Dendritic cell treated with granulocyte-macrophage colony-stimulating factor and Interleukin-4, amounts not matched to agents 40 ng/mL and 50 ng/mL, for 4 days (primary cell): ENCODE measurements around the gene COL8A2.

Experiments used
- H3K27ac Mint-ChIP-seq: one replicate; pipeline ENCODE4 v1.8.0; 2022; ENCODE audit warnings: mild to moderate bottlenecking, mixed read lengths
- H3K27me3 Mint-ChIP-seq: one replicate; pipeline ENCODE4 v1.8.0; 2022; ENCODE audit warnings: mild to moderate bottlenecking, mixed read lengths
- H3K36me3 Mint-ChIP-seq: one replicate; pipeline ENCODE4 v1.8.0; 2022; ENCODE audit warnings: low read depth, mixed read lengths
- H3K4me1 Mint-ChIP-seq: one replicate; pipeline ENCODE4 v1.8.0; 2022; ENCODE audit warnings: low read depth, mixed read lengths
- H3K4me3 Mint-ChIP-seq: one replicate; pipeline ENCODE4 v1.8.0; 2022; ENCODE audit warnings: mild to moderate bottlenecking, moderate library complexity, mixed read lengths
- H3K9me3 Mint-ChIP-seq: one replicate; pipeline ENCODE4 v1.8.0; 2022; ENCODE audit warnings: mixed read lengths
- intact Hi-C: fragments of 100-400 bp; cut with micrococcal nuclease; formaldehyde crosslinking; loops from one replicate; pipeline ENCODE4 v1.15.0; 2022

The COL8A2 gene

GRCh38 chr1:36125129-36125991 lies at the start of gene COL8A2:
TSS of gene COL8A2 (minus strand) at chr1:36125222. CDS start at chr1:36100242, 24,980 bp downstream.
- Mint-ChIP-seq H3K27me3 (peaks cover 18% of the 10 kb centered on the region), H3K9me3 (no peaks in the 10 kb centered on the region), H3K36me3 (no peaks in the 10 kb centered on the region), H3K27ac (peak within 1 kb of the TSS; percentile 80), H3K4me3 (peak within 1 kb of the TSS; percentile 54), H3K4me1 (peaks cover 66% of the 10 kb centered on the region)
- intact Hi-C loops, result no loop called here

- Mint-ChIP-seq H3K27me3 (no peaks in the 10 kb centered on the region), H3K36me3 (peaks cover 100% of the 10 kb centered on the region), H3K27ac (no peak overlapping the region), H3K4me3 (no peak overlapping the region), H3K9me3 (no peaks in the 10 kb centered on the region), H3K4me1 (peaks cover 16% of the 10 kb centered on the region)
- intact Hi-C loops, result no loop called here
These were observed 49.7 kb upstream of the COL8A2 start for GRCh38 chr1:36174713-36175112.

DNA sequence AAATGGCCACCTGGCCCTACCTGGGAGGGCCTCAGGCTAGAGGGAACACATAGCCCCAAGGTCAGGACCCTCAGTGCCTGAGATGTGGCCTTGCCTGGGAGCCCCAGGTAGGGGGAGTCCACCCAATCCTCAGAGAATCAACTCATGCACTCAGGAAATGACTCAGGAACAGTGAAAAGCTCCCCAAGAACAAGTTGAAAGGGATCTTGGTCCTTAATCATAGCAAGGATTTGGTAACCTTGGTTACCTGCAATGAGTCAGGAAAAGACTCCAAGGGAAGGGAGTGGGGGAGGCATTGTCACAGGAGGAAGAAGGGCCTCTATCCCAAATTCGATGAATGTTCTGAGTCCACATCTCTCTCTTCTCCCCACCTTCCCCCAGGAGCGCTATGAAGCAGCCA lies 48.0 kb upstream of the COL8A2 start:
- peaks cover 25% of the 10 kb centered on the region for H3K4me1 Mint-ChIP-seq
- H3K9me3 Mint-ChIP-seq, result no peaks in the 10 kb centered on the region
- intact Hi-C loops, result no loop called here
- H3K4me3 Mint-ChIP-seq, result no peak overlapping the region
- peaks cover 97% of the 10 kb centered on the region for H3K36me3 Mint-ChIP-seq
- no peak overlapping the region for H3K27ac Mint-ChIP-seq
- H3K27me3 Mint-ChIP-seq, result no peaks in the 10 kb centered on the region

DNA sequence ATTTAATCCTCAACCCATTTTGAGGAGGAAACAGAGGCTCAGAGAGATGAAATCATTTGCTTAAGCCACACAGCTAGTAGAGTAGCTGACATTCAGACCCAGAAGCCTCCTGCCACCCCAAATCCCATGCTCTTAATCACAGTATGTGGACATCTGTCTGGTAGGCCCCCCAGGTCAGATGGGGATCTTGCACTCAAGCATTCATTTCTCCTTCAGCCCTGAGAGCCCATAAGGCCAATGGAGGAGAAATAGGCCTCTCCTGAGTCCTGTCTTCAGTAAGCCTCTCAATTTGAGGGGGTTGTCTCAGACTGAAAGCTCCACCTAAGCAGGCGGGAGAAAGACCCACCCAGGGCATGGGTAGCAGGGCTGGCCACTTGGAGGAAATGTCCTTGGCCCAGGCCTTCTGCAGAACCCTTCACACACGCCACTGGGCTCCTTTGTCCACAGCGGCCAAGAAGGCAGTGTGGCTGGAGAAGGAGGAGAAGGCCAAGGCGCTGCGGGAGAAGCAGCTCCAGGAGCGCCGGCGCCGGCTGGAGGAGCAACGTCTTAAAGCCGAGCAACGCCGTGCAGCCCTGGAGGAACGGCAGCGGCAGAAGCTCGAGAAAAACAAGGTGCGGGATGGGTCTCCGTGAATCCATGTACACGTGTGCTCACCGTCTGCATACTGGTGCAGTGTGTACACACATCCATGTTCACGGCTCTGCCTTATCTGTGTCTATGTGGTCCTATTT lies 47.2 kb upstream of the COL8A2 start:
- Mint-ChIP-seq H3K36me3 (peaks cover 97% of the 10 kb centered on the region), H3K4me3 (no peak overlapping the region), H3K27ac (no peak overlapping the region), H3K4me1 (peaks cover 33% of the 10 kb centered on the region), H3K27me3 (no peaks in the 10 kb centered on the region), H3K9me3 (no peaks in the 10 kb centered on the region)
- intact Hi-C loops, result no loop called here

GRCh38 chr1:36170643-36171412 lies 45.8 kb upstream of the COL8A2 start:
- peaks cover 97% of the 10 kb centered on the region for H3K36me3 Mint-ChIP-seq
- intact Hi-C loops, result no loop called here
- peaks cover 42% of the 10 kb centered on the region for H3K4me1 Mint-ChIP-seq
- H3K9me3 Mint-ChIP-seq, result no peaks in the 10 kb centered on the region
- no peaks in the 10 kb centered on the region for H3K27me3 Mint-ChIP-seq
- no peak overlapping the region for H3K4me3 Mint-ChIP-seq
- no peak overlapping the region for H3K27ac Mint-ChIP-seq

DNA sequence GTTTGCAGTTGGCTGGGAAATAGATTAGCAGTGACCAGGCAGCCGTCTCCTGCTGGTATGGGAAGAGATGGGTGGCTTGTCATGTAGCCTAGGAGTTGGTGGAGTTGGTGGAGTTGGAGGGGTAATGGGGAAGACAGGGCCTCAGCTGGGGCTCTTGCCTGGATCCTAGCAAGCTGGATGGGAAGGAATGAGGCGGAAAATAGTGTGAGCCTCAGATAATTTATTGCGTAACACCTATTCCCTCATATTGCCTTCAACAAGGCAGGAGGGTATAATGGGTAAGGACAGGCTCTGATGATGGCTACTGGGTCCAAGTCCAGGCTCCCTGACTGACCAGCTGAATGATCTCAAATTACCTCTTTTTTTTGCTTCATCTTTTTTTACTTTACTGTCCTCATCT lies 43.5 kb upstream of the COL8A2 start:
- intact Hi-C loops, result no loop called here
- H3K4me3 Mint-ChIP-seq, result no peak overlapping the region
- peaks cover 47% of the 10 kb centered on the region for H3K4me1 Mint-ChIP-seq
- H3K27ac Mint-ChIP-seq, result peak overlapping the region; percentile 19
- no peaks in the 10 kb centered on the region for H3K27me3 Mint-ChIP-seq
- peaks cover 8% of the 10 kb centered on the region for H3K9me3 Mint-ChIP-seq
- H3K36me3 Mint-ChIP-seq, result peaks cover 85% of the 10 kb centered on the region

DNA sequence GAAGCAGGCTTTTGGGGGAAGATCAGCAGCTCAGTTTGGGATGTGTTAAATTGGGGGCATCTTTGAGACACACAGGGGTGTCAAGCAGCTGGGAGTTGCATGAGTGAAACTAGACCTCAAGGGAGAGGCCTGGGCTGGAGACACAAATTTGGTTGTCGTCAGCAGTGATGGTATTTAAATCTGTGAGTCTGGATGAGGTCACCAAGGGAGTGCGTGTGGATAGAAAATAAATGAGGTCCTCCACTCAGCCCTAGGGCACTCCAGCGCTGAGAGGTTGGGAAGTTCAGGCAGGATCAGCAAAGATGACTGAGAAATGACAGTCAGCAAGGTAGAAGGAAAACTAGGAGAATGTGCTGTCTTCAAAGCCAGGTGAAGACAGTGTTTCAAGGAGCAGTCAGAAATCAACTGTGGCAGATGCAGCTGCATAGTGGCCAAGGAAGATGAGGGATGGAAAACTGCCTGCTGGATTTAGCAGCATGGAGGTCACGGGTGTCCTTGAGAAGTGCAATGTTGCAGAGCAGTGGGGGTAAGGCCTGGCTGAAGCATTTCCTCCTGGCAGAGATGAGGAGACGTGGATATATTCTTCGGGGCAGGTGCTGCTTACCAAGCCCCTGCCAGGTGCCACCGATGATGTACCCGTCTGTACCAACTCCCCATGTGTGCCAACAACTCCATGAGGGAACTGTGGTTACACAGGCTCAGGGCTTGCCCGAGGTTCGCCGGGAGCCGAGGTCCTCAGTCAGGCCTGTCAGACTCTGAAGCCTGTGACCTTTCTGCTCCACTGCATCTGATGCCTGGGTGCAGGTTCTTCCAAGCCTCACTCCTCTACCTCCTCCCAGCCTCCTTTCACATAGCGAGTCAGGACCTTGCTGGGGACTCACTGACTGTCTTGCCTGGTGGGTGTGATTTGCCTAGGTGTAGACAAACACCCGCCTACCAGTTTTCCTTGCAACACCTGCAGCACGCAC lies 42.2 kb upstream of the COL8A2 start:
- Mint-ChIP-seq H3K4me3 (no peak overlapping the region), H3K36me3 (peaks cover 73% of the 10 kb centered on the region), H3K27me3 (no peaks in the 10 kb centered on the region), H3K9me3 (peaks cover 8% of the 10 kb centered on the region), H3K4me1 (peaks cover 57% of the 10 kb centered on the region), H3K27ac (peak overlapping the region; percentile 19)
- intact Hi-C loops, result no loop called here

GRCh38 chr1:36166136-36166535 lies 41.1 kb upstream of the COL8A2 start:
- Mint-ChIP-seq H3K36me3 (peaks cover 73% of the 10 kb centered on the region), H3K4me3 (no peak overlapping the region), H3K27ac (peak overlapping the region; percentile 9), H3K27me3 (no peaks in the 10 kb centered on the region), H3K9me3 (peaks cover 8% of the 10 kb centered on the region), H3K4me1 (peaks cover 68% of the 10 kb centered on the region)
- intact Hi-C loops, result no loop called here

- H3K36me3 Mint-ChIP-seq, result peaks cover 67% of the 10 kb centered on the region
These were observed 40.1 kb upstream of the COL8A2 start for GRCh38 chr1:36165145-36165544.

DNA sequence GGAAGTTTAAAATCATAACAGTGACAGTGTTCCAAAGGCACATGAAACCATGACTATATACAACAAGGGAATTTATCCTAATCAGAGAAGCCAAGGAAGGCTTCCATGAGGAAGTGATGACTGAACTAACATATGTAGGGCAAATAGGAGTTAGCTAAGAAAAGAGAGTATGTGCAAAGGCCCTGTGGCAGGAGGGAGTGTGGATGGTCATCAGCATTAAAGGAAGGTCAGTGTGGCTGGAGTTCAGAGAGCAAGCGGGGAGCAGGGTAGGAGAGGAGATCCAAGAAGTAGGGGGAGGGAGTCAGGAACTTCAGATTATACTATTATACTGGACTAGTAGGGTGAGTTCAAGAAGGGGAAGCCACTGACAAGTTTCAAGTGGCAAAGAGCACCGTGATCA lies 39.3 kb upstream of the COL8A2 start:
- Mint-ChIP-seq H3K4me3 (no peak overlapping the region), H3K27me3 (no peaks in the 10 kb centered on the region), H3K36me3 (peaks cover 67% of the 10 kb centered on the region), H3K4me1 (peaks cover 86% of the 10 kb centered on the region), H3K27ac (peak overlapping the region; percentile 79), H3K9me3 (peaks cover 8% of the 10 kb centered on the region)
- intact Hi-C loops, result no loop called here

More at GRCh38 chr1:36165145-36165544, 40.1 kb upstream of the COL8A2 start:
- Mint-ChIP-seq H3K4me1 (peaks cover 78% of the 10 kb centered on the region), H3K4me3 (no peak overlapping the region), H3K27me3 (no peaks in the 10 kb centered on the region), H3K27ac (no peak overlapping the region), H3K9me3 (peaks cover 8% of the 10 kb centered on the region)
- intact Hi-C loops, result no loop called here

DNA sequence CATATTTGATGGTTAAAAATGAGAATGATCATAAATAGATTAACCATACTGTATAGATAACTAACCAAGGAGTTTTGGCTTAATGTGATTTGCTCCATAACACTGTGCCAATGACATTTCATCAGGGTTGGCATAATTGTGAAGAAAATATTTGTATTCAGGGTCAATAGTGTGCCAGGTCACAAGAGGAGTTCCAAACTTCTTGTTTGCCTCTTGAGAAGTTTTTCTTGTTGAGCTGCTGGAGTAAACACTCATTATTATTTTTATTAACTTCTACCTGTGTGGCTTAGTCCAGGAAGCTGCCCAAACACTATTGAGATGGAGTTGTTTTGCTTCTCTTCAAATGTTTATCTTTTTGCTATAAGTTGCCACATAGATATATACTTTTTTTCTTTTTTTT lies 38.4 kb upstream of the COL8A2 start:
- Mint-ChIP-seq H3K27me3 (no peaks in the 10 kb centered on the region), H3K36me3 (peaks cover 67% of the 10 kb centered on the region), H3K4me1 (peaks cover 88% of the 10 kb centered on the region), H3K9me3 (peaks cover 8% of the 10 kb centered on the region), H3K4me3 (no peak overlapping the region), H3K27ac (no peak overlapping the region)
- intact Hi-C loops, result no loop called here

- intact Hi-C loops, result no loop called here
- Mint-ChIP-seq H3K9me3 (peaks cover 8% of the 10 kb centered on the region), H3K4me3 (no peak overlapping the region), H3K36me3 (peaks cover 67% of the 10 kb centered on the region), H3K27me3 (no peaks in the 10 kb centered on the region), H3K27ac (peak overlapping the region; percentile 89), H3K4me1 (peaks cover 88% of the 10 kb centered on the region)
These were observed 37.7 kb upstream of the COL8A2 start for GRCh38 chr1:36162680-36163239.
